Adrenal gland (tissue), 12 donors: ENCODE data around the gene ARPC1A. TPM values are rescaled to one million over a fixed set of nuclear protein-coding genes. Genes with fewer than 3 reads are reported as not detected.
"Not testable (repeated sequence)": the region's sequence is repeated elsewhere in the genome, so short reads cannot be mapped to it uniquely, and the experiment has no call there.

Source experiments
- DNase-seq, 7 donors: peaks; one replicate each; pipeline ENCODE4 v3.0.0-alpha.2; 2019 to 2020
- H3K27ac ChIP-seq, 5 donors: fragments of 200-600 bp; sonication (generic) in 4 of 5; 1 replicate in 3 of 5; 2 replicates in 2 of 5; pipeline versions ENCODE4 v1.5.1 to v1.8.0; 2016 to 2020; ENCODE audit warnings: mild to moderate bottlenecking in 1 of 5
- H3K27me3 ChIP-seq: fragments of 200-600 bp; 2 replicates; pipeline ENCODE4 v1.8.0; 2021
- H3K36me3 ChIP-seq, 2 donors: fragments of 200-600 bp; replicated peaks in 1 of 2; 1 replicate in 1 of 2; 2 replicates in 1 of 2; pipeline versions ENCODE4 v1.5.1 to v1.8.0; 2018 to 2022
- H3K4me1 ChIP-seq, 2 donors: fragments of 200-600 bp; replicated peaks in 1 of 2; 1 replicate in 1 of 2; 2 replicates in 1 of 2; pipeline versions ENCODE4 v1.5.1 to v1.8.0; 2018 to 2021
- H3K4me3 ChIP-seq, 4 donors: fragments of 200-600 bp; sonication (generic) in 3 of 4; one replicate each; pipeline ENCODE4 v1.5.1; 2016 to 2018
- H3K9me3 ChIP-seq, 3 donors: fragments of 200-600 bp; sonication (generic) in 1 of 3; replicated peaks in 1 of 3; 1 replicate in 2 of 3; 2 replicates in 1 of 3; pipeline versions ENCODE4 v1.5.1 to v1.8.0; 2016 to 2021
- POLR2A ChIP-seq, 2 donors: fragments of 450-650 bp; IDR thresholded peaks; one replicate each; pipeline ENCODE4 v1.6.1; 2017; ENCODE audit warnings: antibody characterized with exemption in 2 of 2, mild to moderate bottlenecking in 2 of 2, moderate library complexity in 1 of 2
- WGBS, 4 donors: extraction: QIAGEN DNeasy Blood & Tissue Kit in 2 of 4; methylation state at CpG; one replicate each; pipeline versions ENCODE4 v1.1.5 to v1.1.7; 2013 to 2017; 5-methylcytosine and 5-hydroxymethylcytosine counted together
- intact Hi-C, 2 donors: fragments of 100-400 bp; cut with DNase I; formaldehyde crosslinking; loops; one replicate each; pipeline versions ENCODE4 v1.14.1 to v1.15.0; 2022 to 2023
- polyA plus RNA-seq, 3 donors: library from polyadenylated mRNA; stranded (reverse); fragments of 200-250 nt in 2 of 3; fragments of 350-450 nt in 1 of 3; fragmentation: Illumina TruSeq in 1 of 3; extraction: RNeasy Lipid Tissue Mini Kit (QIAGEN cat#74804) in 1 of 3; gene quantifications; one replicate each; pipeline ENCODE4 v1.2.3, GENCODE V29; 2013 to 2014
- total RNA-seq, 9 donors: library from RNA; depleted of rRNA in 4 of 9; stranded (reverse); fragments of >200 nt in 4 of 9; fragments of 120-200 nt in 1 of 9; fragmentation: NEBNext Ultra II Directional in 1 of 9; extraction: Animal tissue kit (Norgen Biotek cat#: 25700) in 1 of 9; gene quantifications; one replicate each; pipeline versions ENCODE4 v1.1.0 to v1.2.4, GENCODE V29; 2013 to 2023
- TF ChIP-seq, protein P1 (sequence below), 6 experiments: fragments of 450-650 bp in 4 of 6; fragments of 200-600 bp in 2 of 6; sonication (generic) in 1 of 6; IDR thresholded peaks; 1 replicate in 5 of 6; 2 replicates in 1 of 6; pipeline versions ENCODE4 v1.5.1 to v1.8.0; 2016 to 2021; ENCODE audit warnings: antibody characterized with exemption in 6 of 6, mild to moderate bottlenecking in 2 of 6, moderate library complexity in 1 of 6
- donor health status: healthy with polysubstance abuse.
- donor health status: Bipolar disorder and iron deficiency.
- donor health status: DM: yes; HTN: yes; CAD: no.
- donor health status: DM: no; HTN: no; CAD: no.
- donor health status: DM: no; HTN: no; CAD: no.
- donor health status: DM: yes; HTN: yes; CAD: no.

The ARPC1A gene
- total and polyA plus RNA-seq, 12 donors, result 118 to 214 (median 152) TPM

DNA sequence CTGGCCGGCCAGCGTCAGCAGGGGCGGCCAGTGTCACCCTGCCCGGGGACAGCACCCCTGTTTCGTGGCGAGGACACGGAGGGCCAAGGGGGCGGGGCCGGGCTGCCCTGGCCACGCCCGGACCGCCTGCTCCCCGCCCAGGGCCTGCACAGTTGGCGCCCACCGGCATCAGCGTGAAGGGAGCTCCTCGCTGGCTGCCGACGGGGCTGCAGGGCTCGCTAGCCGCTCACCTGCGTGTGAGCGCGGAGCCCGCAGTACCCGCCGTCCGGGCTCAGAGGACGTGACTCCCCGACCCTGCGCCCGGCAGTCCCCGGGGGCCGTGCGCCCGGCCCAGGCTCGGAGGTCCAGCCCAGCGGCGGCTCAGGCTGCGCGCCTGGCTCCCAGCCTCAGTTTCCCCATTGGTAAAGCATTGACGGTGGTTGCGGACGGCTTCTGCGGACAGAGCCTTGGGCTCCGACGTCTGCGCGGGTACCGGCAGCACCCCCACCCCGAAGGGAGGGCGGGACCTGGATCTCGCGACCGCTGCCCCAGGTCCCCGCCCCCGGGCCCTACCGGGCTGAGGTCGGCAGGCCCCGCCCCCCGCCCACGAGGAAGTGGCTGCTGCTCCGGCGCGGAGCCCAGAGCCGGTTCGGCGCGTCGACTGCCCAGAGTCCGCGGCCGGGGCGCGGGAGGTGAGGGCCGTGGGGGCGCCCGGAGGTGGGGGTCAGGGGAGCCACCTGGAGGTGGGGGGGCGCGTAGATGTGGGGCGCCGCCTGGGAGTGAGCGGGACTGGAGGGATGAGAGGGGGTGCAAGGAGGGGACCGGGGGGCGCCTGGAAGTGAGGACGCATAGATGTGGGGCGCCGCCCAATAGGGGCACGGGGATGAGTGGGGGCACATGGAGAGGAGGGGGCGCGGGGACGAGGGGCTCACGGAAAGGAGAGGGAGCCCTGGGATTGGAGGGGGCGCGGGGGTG lies 48.7 kb downstream of the ARPC1A start, which contains the start of gene ARPC1B:
ARPC1B (plus strand) TSS at position 620 of the 954 bp plus-strand sequence. CDS start 10,985 bp downstream, outside the sequence.
- Histone ChIP-seq H3K27me3 (no peaks in the 10 kb centered on the region), H3K27ac (peak within 1 kb of the TSS; percentile 39 to 92 (median 73)), H3K4me3 (peak within 1 kb of the TSS; percentile 13 to 84 (median 58)), H3K36me3 (no peaks in the 10 kb centered on the region), H3K4me1 (peaks cover 0 to 20% of the 10 kb centered on the region in 2 donors), H3K9me3 (no peaks in the 10 kb centered on the region)
- intact Hi-C loops, result no loop called here
- DNase-seq, result peak; percentile 76 to 88 (median 82)
- TF ChIP-seq, protein P1, sequence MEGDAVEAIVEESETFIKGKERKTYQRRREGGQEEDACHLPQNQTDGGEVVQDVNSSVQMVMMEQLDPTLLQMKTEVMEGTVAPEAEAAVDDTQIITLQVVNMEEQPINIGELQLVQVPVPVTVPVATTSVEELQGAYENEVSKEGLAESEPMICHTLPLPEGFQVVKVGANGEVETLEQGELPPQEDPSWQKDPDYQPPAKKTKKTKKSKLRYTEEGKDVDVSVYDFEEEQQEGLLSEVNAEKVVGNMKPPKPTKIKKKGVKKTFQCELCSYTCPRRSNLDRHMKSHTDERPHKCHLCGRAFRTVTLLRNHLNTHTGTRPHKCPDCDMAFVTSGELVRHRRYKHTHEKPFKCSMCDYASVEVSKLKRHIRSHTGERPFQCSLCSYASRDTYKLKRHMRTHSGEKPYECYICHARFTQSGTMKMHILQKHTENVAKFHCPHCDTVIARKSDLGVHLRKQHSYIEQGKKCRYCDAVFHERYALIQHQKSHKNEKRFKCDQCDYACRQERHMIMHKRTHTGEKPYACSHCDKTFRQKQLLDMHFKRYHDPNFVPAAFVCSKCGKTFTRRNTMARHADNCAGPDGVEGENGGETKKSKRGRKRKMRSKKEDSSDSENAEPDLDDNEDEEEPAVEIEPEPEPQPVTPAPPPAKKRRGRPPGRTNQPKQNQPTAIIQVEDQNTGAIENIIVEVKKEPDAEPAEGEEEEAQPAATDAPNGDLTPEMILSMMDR (IDR thresholded peaks at IDR 0.05), result no peak
- peak in 1 of 2 donors; percentile 40 for TF ChIP-seq POLR2A (IDR thresholded peaks at IDR 0.05)
- whole genome bisulfite sequencing, 4 donors, result 0 to 7% (median 2%) methylated on average over 10 to 95 of the region's 95 CpGs

DNA sequence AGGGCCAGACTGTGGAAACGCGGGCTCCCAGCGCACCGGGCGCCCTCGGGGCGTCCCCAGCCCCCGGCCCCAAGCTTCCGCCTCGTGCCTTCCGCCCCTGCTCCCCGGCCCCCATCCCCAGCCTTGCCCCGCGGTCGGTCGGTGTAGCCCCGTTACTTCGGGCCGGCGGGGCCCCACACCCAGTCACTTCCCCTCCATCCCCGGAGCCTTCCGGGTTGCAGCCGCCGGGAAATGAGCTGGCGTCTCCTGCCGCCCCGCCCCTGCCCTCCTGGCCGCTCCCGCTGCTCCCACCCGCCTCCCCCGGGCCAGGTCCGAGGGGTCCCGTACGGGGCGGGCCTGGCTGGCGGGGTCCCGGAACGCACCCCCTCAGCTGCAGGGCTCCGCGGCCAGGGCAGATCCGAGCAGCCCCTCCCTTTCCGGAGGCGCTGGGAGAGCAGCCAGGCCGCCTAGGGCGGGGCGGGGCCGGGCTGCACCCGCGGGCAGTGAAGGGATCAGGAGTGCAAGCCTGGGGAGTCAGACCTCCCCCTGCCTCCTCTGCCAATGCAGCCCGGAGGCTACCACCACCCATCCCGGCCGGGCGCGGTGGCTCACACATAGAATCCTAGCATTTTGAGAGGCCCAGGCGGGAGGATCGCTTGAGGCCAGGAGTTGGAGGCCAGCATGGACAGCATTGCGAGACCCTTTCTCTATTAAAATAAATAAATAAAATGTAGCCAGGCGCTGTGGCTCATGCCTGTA lies 49.5 kb downstream of the ARPC1A start:
- 4 to 49% (median 16%) methylated on average over 4 to 58 of the region's 58 CpGs for WGBS, 4 donors
- peak overlapping the region; percentile 39 to 92 (median 73) for H3K27ac ChIP-seq
- no peaks in the 10 kb centered on the region for H3K27me3 ChIP-seq
- no peaks in the 10 kb centered on the region for H3K9me3 ChIP-seq
- H3K4me1 ChIP-seq, result peaks cover under 1 to 28% of the 10 kb centered on the region in 2 donors
- no peaks in the 10 kb centered on the region for H3K36me3 ChIP-seq
- intact Hi-C loops, result no loop called here
- TF ChIP-seq, protein P1 (IDR thresholded peaks at IDR 0.05), result no peak
- peak in 1 of 2 donors; percentile 19 for TF ChIP-seq POLR2A (IDR thresholded peaks at IDR 0.05)
- DNase-seq, result peak; percentile 70 to 79 (median 75)
- peak overlapping the region; percentile 13 to 84 (median 58) for H3K4me3 ChIP-seq

DNA sequence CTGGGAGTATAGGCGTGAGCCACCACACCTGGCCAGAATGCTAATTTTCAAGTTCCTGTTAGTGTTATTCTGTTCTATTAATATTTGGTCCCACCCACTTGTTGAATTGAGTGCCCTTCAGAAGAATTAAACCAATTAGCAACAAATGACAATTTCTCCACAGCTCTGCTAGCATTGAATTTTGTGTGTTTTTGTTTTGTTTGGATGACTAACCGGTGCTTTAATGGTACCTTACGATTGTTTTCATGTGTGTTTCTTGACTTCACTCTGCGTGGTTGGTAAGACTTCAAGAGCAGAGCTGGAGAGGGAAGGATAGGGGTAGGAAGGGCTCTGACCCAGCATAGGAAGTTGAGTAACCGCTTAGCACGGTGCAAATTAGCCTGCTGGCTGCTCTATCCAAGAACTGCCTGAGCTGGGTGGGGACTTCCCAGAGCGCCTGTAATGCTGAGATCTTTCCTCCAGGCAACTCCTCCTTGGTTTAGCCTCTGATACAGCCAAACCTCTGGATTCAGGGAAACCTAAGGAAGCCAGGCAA lies 53.4 kb downstream of the ARPC1A start:
- H3K27ac ChIP-seq, result peak overlapping the region; percentile 37 to 94 (median 57)
- WGBS, 4 donors, result 27 to 52% (median 43%) methylated on average over 7 of the region's 7 CpGs
- TF ChIP-seq, protein P1 (IDR thresholded peaks at IDR 0.05), result peak in 1 of 6 experiments; percentile 12
- TF ChIP-seq POLR2A (IDR thresholded peaks at IDR 0.05), result peak in 1 of 2 donors; percentile 9
- H3K4me3 ChIP-seq, result no peak overlapping the region
- intact Hi-C loops, result no loop called here
- peaks cover 16 to 45% of the 10 kb centered on the region in 2 donors for H3K4me1 ChIP-seq
- no peaks in the 10 kb centered on the region for H3K9me3 ChIP-seq
- DNase-seq, result peak in 6 of 7 donors; percentile 53 to 82 (median 64)
- no peaks in the 10 kb centered on the region for H3K27me3 ChIP-seq
- H3K36me3 ChIP-seq, result no peaks in the 10 kb centered on the region

DNA sequence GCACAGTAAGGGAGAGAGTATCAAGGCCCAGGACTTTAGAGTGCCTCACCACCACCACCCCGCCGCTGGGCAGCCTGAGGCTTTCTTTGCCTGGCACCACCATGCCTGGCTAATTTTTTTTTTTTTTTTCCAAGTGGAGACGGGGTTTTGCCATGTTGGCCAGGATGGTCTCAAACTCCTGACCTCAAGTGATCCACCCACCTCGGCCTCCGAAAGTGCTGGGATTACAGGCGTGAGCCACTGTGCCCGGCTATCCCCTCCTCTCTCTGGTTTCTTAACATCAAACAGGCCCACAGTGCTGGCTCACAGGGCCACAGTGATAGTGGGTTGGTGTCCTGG lies 54.0 kb downstream of the ARPC1A start:
- H3K9me3 ChIP-seq, intact Hi-C loops, H3K36me3 ChIP-seq, H3K27me3 ChIP-seq, DNase-seq: not testable (repeated sequence)
- Histone ChIP-seq H3K27ac (peak overlapping the region; percentile 37 to 94 (median 57)), H3K4me1 (peaks cover 16 to 45% of the 10 kb centered on the region in 2 donors), H3K4me3 (peak overlapping the region in 1 of 4 donors; percentile 27)
- 55 to 72% (median 66%) methylated on average over 7 of the region's 7 CpGs for WGBS, 4 donors
